Stimulated activated CD8-positive, alpha-beta memory T cell treated with anti-CD3 and anti-CD28 coated beads, Interleukin-4, amount 100 ng/mL, for 48 hours (primary cell): ENCODE data around the gene PADI2.
"Not testable (repeated sequence)": the region's sequence is repeated elsewhere in the genome, so short reads cannot be mapped to it uniquely, and the experiment has no call there.

Source experiments
- DNase-seq: peaks from one replicate; pipeline ENCODE4 v3.0.0-alpha.2; 2020

The PADI2 gene

GRCh38 chr1:17080880-17081279 is 38.4 kb downstream of the PADI2 start:
- no peak for DNase-seq

- no peak for DNase-seq
Measured at GRCh38 chr1:17080085-17080759, 39.0 kb downstream of the PADI2 start.

GRCh38 chr1:17078991-17079868 is 40.0 kb downstream of the PADI2 start:
- DNase-seq, result no peak

GRCh38 chr1:17075470-17076255 is 43.6 kb downstream of the PADI2 start:
- DNase-seq, result peak; percentile 29

- DNase-seq, result no peak
Measured at GRCh38 chr1:17071794-17072193, 47.5 kb downstream of the PADI2 start.

GRCh38 chr1:17070163-17070525 is 49.1 kb downstream of the PADI2 start:
- DNase-seq, result no peak

- no peak for DNase-seq
Measured at GRCh38 chr1:17069452-17070162, 49.6 kb downstream of the PADI2 start.

GRCh38 chr1:17068789-17069188 is 50.5 kb downstream of the PADI2 start:
- DNase-seq, result no peak

- no peak for DNase-seq
Measured at GRCh38 chr1:17067465-17068240, 51.6 kb downstream of the PADI2 start.

- DNase-seq, result no peak
Measured at GRCh38 chr1:17067069-17067426, 52.2 kb downstream of the PADI2 start.

- DNase-seq, result no peak
Measured at GRCh38 chr1:17066361-17067068, 52.7 kb downstream of the PADI2 start.

- DNase-seq, result no peak
Measured at GRCh38 chr1:17065666-17066065, 53.6 kb downstream of the PADI2 start.

GRCh38 chr1:17062751-17063150 is 56.5 kb downstream of the PADI2 start:
- DNase-seq, result not testable (repeated sequence)

- no peak for DNase-seq
Measured at GRCh38 chr1:17061892-17062291, 57.4 kb downstream of the PADI2 start.

- no peak for DNase-seq
Measured at GRCh38 chr1:17061486-17061885, 57.8 kb downstream of the PADI2 start.

- no peak for DNase-seq
Measured at GRCh38 chr1:17060306-17060749, 58.9 kb downstream of the PADI2 start.

- peak; percentile 54 for DNase-seq
Measured at GRCh38 chr1:17059391-17060305, 59.6 kb downstream of the PADI2 start.

- no peak for DNase-seq
Measured at GRCh38 chr1:17056551-17056950, 62.7 kb downstream of the PADI2 start.

GRCh38 chr1:17055801-17056200 is 63.5 kb downstream of the PADI2 start:
- no peak for DNase-seq
